GM21717 (cell line): ENCODE data around the gene WTAP.
"Not testable (repeated sequence)": the region's sequence is repeated elsewhere in the genome, so short reads cannot be mapped to it uniquely, and the experiment has no call there.

Experiments
- ATAC-seq: cut with Tn5 transposase; IDR thresholded peaks from one replicate; pipeline ENCODE4 v1.9.1; 2021; ENCODE audit warnings: mild to moderate bottlenecking, moderate library complexity; ENCODE audit not compliant: unreplicated experiment

WTAP gene

DNA sequence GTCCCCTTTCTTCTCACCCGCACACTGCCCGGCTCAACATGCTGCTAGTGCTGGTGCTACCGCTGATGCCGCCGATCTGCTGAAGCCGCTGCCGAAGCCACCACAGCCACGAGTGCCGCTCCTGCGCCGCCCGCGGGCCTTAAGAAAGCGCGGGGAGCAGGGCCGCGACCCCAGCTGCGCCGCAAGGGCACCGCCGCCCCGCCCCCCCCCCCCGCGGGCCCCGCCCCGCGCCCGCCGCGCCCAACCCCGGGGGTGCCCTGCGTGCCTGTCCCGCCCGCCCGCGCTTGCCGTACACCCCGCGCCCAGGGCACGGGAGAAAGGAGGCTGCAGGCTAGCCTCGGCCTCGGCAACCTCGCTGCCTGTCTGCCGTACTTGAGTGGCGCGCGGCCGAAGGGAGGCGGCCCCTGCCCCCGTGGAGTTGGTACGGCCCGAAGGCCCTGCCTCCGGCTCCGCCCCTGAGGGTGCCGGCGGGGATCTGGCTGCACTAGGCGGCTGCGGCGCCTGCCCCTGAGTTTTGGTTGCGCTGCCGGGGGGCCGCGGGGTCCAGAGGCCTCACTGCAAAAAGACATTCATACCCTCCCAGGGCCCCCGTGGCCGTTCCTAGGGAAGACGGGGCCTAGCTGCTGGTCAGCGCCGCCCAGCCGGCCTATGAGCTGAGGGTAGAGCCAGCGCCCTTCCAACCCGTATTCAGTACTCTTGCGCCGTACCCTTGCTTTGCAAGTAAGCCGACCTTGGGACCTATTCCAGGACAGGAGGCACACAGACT is 34.0 kb upstream of the WTAP start, which contains the start of gene SOD2:
TSS of gene SOD2 (minus strand) at position 114 of the 766 bp plus-strand sequence. CDS start at position 40, 74 bp downstream.
- peak; percentile 75 for ATAC-seq

DNA sequence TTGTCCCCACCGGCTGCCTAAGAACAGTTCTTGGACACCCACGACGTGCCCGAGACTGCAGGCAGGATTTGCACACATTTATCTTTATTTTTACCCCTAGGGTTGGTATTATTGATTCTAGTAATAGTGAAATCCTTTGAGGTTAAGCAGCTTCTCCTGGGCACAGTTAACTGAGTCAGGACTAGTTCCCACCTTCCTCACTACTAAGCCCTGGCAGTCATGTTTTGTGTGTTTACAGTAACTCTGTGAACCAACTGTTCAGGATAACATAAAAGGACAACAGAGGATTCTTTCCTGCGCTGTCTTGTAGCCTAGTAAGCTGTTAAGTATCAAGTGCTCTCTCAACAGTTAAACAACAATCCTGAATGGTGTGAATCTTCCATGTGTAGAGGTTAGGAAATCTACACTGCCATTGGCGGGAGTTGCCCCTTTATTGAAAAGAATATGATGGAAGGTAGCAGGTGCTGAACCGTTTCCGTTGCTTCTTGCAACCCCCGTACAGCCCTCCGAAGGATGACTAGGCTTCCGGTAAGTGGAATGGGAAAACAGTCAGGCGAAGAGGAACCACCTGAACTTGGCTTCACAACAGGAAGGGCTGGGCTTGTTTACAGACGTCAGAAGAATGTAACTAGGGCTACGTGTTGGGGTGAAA is 33.3 kb upstream of the WTAP start:
- ATAC-seq = peak; percentile 12

DNA sequence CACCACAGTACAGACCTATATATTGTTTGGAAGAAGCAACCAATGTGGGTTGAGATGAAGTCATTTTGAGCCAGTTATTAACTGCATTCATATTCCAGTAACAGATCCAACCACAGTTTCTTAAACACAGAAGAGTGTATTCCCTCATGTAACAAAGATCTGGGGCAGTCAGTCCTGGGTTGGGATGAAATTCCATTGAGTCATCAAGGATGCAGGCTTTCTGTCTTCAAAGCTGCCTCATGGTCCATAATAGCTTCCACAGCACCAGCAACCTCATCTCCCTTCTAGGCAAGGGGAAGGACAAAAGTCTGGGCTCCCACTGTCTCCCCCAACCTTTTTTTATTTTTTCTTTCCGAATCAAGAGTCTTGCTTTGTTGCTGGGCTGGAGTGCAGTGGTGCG is 31.3 kb upstream of the WTAP start:
- no peak for ATAC-seq

DNA sequence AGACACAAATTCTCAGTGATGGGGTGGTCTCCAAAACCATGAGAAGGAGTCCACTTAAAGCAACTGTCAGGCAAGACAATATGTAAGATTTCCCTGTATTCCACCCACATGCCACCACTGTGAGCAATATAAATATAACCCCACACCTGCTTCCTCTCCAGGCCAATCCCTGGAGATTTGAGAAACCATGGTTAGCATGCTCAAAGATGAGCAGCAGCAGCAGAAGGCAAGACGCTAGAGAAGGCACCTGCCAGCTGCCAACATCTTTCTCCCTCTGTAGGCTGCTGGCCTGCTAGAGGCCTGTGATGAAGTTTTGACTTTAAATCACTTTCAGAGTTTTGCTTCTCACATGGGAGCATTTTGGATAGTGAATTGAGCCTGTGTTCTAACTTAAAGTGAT is 26.3 kb upstream of the WTAP start:
- ATAC-seq = no peak

DNA sequence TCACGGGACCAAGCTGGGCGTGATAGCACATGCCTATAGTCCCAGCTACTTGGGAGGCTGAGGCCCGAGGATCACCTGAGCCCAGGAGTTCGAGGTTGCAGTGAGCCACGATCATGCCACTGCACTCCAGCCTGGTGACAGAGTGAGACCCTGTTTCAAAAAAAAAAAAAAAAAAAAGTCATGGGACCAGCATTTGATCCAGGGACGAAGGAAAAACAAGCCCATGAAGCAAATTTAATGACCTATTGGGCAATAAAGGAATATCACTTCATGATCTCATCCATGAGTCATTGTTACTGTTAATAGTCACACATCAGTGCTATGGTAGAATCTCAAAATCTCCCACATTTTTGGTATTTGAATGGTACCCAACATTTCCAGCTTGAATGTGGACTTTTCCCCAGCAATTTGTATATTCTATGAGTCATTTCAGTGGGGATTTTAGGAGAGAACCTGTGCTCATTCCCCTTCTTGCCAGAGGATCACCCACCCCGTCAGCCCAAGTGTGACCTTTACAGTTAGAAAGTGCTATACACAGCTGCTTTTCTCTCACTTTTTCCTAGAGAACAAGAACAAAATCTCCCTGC is 25.8 kb upstream of the WTAP start:
- ATAC-seq = no peak

DNA sequence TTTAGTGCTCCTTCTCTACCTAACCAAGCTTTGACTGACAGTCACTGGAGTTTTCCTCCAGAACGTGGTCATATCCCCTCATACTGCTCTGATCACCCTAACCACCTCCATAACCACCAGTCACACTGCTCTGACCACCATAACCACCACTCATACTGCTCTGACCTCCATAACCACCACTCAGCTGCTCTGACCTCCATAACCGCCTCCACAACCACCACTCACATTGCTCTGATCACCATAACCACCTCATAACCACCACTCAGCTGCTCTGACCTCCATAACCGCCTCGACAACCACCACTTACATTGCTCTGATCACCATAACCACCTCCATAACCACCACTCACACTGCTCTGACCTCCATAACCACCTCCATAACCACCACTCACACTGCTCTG is 16.7 kb upstream of the WTAP start:
- not testable (repeated sequence) for ATAC-seq

DNA sequence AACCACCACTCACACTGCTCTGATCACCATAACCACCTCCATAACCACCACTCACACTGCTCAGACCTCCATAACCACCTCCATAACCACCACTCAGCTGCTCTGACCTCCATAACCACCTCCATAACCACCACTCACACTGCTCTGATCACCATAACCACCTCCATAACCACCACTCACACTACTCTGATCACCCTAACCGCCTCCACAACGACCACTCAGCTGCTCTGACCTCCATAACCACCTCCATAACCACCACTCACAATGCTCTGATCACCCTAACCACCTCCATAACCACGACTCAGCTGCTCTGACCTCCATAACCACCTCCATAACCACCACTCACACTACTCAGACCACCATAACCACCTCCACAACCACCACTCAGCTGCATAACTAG is 14.9 kb upstream of the WTAP start:
- not testable (repeated sequence) for ATAC-seq

DNA sequence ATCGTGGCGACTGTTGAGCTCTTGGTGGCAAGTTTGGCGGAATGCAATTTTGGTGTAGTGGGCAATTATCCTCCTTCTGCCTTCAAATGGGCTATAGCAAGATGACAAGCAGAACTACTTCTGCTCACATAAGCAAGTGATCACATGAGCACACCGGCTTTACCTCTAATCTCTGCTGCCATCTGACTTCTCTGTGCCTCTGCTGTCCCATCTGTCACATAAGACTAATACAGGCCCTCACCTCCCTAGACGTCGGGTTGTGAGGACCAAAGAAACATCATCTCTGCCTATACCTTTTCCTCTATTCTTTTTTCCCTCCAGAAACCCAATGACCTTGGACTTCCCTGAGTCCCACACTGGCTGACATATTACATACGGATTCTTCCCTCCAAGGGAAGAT is 13.3 kb upstream of the WTAP start:
- ATAC-seq = no peak

DNA sequence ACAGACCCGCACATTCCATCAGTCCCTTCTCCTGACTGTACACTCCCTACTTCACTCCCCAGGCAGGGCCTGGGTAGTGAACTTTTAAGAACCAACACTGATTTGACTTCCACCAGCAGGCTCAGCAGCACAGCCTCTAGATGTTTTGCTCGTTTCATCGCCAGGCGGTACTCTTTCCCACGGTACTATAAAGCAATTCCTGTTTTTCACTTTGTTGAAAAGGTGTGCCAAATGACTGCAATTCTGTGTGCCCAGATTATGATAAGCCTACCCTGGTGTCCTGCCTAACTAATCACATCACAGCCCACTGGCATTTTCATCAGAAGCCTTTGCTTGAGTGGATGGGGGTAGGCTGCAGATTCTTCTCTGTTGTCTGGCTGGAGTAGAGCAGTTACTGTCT is 12.9 kb upstream of the WTAP start:
- ATAC-seq = no peak

DNA sequence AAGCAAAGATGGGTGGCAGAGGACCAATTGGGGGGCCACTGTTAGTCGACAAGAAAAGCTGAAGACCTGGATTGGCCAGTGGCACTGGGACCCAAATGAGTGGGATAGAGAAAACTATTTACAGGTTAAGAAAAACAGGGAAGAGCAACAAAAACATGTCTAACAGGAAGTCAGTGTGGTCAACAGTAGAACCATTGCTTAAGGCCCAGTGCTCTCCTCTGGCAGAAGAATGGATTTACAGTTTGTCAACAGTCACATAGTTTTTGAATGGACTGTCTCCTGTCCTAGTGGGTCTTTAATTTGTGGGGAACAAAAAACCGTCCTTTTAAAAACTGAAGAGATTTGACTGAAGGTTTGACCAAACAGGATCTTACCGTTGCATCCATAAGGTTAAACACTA is 12.1 kb upstream of the WTAP start:
- no peak for ATAC-seq

DNA sequence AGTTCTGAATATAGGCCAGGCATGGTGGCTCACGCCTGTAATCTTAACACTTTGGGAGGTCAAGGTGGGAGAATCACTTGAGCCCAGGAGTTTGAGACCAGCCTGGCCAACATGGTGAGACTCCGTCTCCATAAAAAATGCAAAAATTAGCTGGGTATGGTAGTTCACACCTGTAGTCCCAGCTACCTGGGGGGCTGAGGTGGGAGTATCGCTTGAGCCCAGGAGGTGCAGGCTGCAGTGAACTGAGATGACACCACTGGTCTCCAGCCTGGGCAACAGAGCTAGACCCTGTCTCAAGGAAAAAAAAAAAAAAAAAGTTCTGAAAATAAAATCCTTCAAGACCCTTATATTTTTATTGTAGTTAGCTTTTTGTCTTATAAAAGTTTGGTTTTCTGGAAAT is 11.7 kb upstream of the WTAP start:
- ATAC-seq = no peak

DNA sequence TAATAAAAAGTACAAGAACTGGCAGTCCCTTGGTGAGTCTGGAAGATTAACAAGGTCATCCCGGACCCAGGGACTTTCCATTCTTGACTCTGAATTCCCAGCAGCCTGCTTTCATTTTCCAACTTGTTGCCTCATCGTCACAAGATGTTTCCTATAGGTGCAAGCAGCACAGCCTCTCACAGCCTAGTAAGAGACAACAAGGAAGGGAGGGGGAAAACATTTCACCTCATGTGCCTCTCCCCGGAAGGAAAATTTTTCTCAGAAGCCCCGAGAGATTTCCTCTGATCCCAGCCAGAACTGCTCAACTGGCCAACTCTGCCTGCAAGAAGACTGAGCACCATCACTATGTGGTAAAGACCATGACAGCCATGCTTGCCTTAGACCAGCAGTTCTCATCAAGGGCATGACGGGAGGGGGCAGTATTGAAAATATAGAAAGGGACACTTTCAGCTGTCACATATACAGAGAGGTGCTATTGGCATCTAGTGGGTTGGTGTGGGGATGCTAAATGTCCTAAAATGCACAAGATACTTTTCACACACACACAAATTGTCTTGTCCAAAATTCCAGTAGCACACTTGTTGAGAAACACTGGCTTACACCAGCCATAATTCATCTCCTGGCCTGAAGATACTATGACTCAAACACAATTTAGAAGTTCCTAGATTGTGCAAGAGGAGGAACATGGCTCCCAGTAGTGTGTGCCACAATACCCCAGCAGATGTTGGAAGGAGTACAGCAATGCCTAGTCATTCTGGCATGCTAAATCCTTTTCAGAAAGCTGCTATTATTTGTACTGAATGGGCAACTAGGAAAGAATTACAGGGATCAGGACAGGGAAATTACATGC is 10.8 kb upstream of the WTAP start:
- no peak for ATAC-seq

DNA sequence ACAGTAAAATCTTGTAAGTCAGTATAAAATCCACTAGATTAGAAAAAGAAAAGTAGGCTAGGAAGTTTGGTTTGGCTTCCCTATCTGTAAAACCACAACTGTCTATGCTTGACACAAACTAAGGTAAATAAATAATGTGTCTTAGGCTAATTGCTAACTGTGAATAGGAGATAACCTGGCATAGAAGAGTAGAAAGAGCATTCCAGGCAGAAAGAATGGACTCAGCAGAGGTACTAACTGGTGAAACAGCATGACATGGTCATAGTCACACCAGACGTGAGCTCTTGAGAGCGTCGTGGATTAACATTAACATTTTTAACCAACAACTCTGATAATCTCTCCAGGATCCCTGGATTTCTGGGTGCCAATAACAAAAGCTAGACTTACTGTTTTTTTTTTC is 8.7 kb upstream of the WTAP start:
- no peak for ATAC-seq

DNA sequence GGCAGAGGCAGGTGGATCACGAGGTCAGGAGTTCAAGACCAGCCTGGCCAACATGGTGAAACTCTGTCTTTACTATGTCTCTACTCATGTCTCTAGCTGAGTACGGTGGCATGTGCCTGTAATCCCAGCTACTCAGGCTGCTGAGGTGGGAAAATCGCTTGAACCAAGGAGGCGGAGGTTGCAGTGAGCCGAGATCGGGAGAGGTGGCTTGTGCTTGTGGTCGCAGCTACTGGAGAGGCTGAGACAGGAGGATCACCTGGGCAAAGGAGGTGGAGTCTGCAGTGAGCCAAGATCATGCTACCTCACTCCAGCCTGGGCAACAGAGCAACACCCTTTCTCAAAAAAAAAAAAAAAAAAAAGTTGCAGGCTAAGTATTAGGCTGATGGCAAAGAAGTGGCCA is 8.0 kb upstream of the WTAP start:
- ATAC-seq = no peak

DNA sequence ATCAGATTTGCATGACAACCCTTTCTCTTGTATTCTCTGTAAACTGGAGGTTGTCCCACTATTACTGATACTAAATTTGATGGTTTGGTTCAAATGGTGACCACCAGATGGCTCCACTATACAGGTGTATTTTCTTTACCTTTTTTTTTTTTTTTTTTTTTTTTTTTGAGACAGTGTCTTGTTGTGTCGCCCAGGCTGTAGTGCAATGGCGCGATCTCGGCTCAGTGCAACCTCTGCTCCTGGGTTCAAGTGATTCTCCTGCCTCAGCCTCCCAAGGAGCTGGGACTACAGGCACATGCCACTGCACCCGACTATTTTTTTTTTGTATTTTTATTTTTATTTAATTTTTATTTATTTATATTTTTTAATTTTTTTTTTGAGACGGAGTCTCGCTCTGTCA is 6.6 kb upstream of the WTAP start:
- ATAC-seq = no peak

DNA sequence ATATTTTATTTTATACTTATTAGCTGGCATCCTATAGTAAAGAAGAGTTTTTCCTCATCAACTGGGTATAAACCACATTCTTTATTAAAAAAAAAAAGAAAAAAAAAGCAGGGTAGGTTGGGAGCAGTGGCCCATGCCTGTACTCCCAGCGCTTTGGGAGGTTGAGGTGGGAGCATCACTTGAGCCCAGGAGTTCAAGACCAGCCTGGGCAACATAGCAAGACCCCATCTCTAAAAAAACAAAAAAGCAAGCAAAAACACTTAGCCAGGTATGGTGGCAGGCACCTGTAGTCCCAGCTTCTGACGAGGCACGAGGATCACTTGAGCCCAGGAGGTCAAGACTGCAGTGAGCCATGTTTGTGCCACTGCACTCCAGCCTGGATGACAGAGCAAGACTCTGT is 5.3 kb upstream of the WTAP start:
- not testable (repeated sequence) for ATAC-seq

DNA sequence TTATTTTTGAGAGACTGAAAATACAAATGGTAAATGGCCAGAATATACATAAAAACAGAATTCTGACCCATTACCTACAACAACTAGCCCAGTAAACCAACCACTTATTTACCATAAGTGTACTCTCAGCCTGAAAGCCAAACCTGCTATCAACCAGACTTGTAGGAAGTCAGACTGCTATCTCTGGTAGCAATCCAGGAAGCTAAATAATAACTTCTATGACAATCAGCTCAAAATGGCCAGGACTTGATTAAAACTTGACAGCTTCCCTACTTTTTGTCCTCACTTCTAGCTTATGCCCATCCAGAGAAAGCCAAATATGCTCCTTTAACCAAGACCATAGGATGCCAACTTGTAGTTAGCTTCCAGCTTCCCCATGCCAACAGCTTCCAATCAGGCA is 4.7 kb upstream of the WTAP start:
- ATAC-seq = no peak

DNA sequence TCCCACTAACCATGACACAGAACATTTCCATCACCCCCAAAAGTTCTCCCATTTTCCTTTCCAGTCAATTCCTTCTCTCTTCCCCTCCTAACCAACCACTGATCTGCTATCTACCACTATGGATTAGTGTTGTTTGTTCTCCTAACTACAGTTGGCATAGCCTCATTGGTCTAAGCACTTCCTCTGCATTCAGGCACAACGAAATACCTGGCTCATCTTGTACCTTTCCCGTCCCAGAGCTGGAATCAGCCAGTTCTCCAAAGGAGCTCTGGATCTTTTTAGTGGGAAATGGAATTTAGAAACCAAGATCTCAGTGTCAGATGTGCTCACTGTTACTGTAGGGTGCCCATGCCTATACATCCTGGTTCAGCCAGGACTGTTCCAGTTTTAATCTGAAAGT is 4.0 kb upstream of the WTAP start:
- no peak for ATAC-seq

DNA sequence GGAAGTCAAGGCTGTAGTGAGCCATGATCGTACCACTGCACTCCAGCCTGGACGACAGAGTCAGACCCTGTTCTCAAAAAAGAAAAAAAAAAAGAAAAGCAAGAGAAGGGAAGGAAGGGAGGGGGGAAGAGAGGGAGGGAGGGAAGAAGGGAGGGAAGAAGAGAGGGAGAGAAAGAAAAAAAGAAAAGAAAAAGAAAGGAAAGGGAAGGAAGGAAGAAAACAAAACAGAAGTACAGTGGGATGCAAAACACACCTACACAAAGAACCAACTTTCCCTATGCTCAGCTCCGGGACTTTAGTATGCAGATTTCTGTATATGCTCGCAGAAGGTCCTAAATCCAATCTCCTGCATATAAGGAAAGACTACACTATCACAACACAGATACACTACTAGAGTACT is 2.5 kb upstream of the WTAP start:
- no peak for ATAC-seq

DNA sequence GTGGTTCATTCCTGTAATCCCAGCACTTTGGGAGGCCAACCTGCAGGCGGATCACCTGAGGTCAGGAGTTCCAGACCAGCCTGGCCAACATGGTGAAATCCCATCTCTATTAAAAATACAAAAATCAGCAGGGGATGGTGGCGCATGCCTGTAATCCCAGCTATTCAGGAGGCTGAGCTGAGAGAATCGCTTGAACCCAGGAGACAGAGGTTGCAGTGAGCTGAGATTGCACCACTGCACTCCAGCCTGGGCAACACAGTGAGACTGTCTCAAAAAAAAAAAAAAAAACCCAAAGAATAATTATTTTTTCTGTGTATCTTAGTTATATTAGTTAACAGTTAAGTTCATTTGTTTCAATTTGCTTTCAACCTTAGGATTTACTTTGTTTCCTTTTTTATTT is 2.1 kb upstream of the WTAP start:
- ATAC-seq = not testable (repeated sequence)

DNA sequence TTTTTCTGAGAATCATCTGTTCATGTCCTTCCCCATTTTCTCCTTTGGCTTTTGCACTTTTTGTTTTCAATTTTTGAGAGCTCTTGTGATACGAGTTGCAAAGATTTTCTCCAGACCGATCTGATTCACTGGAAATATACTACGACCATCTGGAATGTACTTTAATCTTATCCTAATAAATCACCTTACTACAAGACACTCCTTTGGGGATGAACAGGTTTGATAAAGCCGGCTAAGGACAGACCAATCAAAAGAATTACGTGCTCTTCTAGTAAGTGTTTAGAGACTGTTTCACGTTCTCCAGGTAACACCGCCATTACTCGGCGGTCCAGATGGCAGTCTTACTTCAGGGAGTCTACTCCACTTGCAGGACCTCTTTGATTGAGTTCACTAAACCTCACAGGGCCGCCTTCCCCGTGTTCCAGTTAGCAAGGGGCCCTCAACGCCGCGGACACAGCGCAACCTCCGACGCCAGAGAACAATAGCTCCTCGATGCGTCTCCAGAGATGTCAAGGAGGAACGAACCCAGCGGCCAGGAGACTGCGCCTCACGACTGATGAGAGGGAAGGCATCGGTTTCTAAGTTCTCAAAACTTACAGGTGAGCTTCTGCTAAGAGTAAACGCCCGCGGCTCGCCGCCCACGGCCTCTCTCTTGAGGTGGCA is 920 bp upstream of the WTAP start:
- ATAC-seq = peak; percentile 21
